ENCODE measurements around the gene RAPGEF2.
"Not testable (repeated sequence)": the region's sequence is repeated elsewhere in the genome, so short reads cannot be mapped to it uniquely, and the experiment has no call there.

GRCh38 chr4:159251580-159251979 is 148.7 kb downstream of the RAPGEF2 start:
- TF ChIP-seq CTCF (IDR thresholded peaks at IDR 0.05; ENCODE audit: insufficient read depth, low read length, poor library complexity, severe bottlenecking); EZH2phosphoT487 (conservative IDR thresholded peaks at IDR 0.05; ENCODE audit: low read length): not testable (repeated sequence)
